Measurements from ENCODE around the gene PLP1.
"Not testable (repeated sequence)": the region's sequence is repeated elsewhere in the genome, so short reads cannot be mapped to it uniquely, and the experiment has no call there.

PLP1 gene

GRCh38 chrX:103781706-103782105 is 5.1 kb downstream of the PLP1 start:
- no peak for DNase-seq

- no peak for DNase-seq
Observed at GRCh38 chrX:103782640-103783039, 6.0 kb downstream of the PLP1 start.

- no peak for DNase-seq
Observed at GRCh38 chrX:103783196-103783595, 6.6 kb downstream of the PLP1 start.

GRCh38 chrX:103783971-103784370 is 7.3 kb downstream of the PLP1 start:
- DNase-seq, result no peak

- DNase-seq, result no peak
Observed at GRCh38 chrX:103789004-103789403, 12.4 kb downstream of the PLP1 start.

GRCh38 chrX:103791228-103791627 is 14.6 kb downstream of the PLP1 start:
- no peak for DNase-seq

- DNase-seq, result no peak
Observed at GRCh38 chrX:103791826-103792485, 15.3 kb downstream of the PLP1 start.

- DNase-seq, result no peak
Observed at GRCh38 chrX:103792916-103793544, 16.4 kb downstream of the PLP1 start.

GRCh38 chrX:103793545-103793940 is 16.9 kb downstream of the PLP1 start:
- DNase-seq, result no peak

- DNase-seq, result no peak
Observed at GRCh38 chrX:103794119-103794518, 17.5 kb downstream of the PLP1 start.

GRCh38 chrX:103797691-103798090 is 21.1 kb downstream of the PLP1 start:
- no peak for DNase-seq

GRCh38 chrX:103800318-103800717 is 23.7 kb downstream of the PLP1 start:
- no peak for DNase-seq

GRCh38 chrX:103805860-103806259 is 29.2 kb downstream of the PLP1 start:
- no peak for DNase-seq

GRCh38 chrX:103806862-103807474 is 30.3 kb downstream of the PLP1 start:
- no peak for DNase-seq

- no peak for DNase-seq
Observed at GRCh38 chrX:103811858-103812257, 35.2 kb downstream of the PLP1 start.

GRCh38 chrX:103817101-103817500 is 40.5 kb downstream of the PLP1 start:
- not testable (repeated sequence) for DNase-seq

- DNase-seq, result no peak
Observed at GRCh38 chrX:103817502-103817901, 40.9 kb downstream of the PLP1 start.

GRCh38 chrX:103818842-103819619 is 42.4 kb downstream of the PLP1 start:
- DNase-seq, result no peak

- not testable (repeated sequence) for DNase-seq
Observed at GRCh38 chrX:103820802-103821201, 44.2 kb downstream of the PLP1 start.

GRCh38 chrX:103823591-103823990 is 47.0 kb downstream of the PLP1 start:
- no peak for DNase-seq

GRCh38 chrX:103825881-103826280 is 49.2 kb downstream of the PLP1 start:
- DNase-seq, result no peak

- DNase-seq, result no peak
Observed at GRCh38 chrX:103828529-103828928, 51.9 kb downstream of the PLP1 start.

GRCh38 chrX:103830848-103831247 is 54.2 kb downstream of the PLP1 start:
- DNase-seq, result no peak

GRCh38 chrX:103831342-103831802 is 54.7 kb downstream of the PLP1 start:
- peak; percentile 45 for DNase-seq
